Effector CD4-positive, alpha-beta T cell (primary cell): ENCODE measurements around the gene CTBP2.

ENCODE experiments used
- DNase-seq: peaks from one replicate; pipeline ENCODE4 v3.0.0-alpha.2; 2020

The CTBP2 gene

GRCh38 chr10:125034675-125035074 lies 125.7 kb downstream of the CTBP2 start:
- DNase-seq = no peak

- DNase-seq = no peak
These were observed 127.0 kb downstream of the CTBP2 start for GRCh38 chr10:125033146-125033924.

- DNase-seq = no peak
These were observed 127.8 kb downstream of the CTBP2 start for GRCh38 chr10:125032474-125033020.

- no peak for DNase-seq
These were observed 129.7 kb downstream of the CTBP2 start for GRCh38 chr10:125030567-125031197.

- DNase-seq = no peak
These were observed 130.7 kb downstream of the CTBP2 start for GRCh38 chr10:125029584-125030242.

- DNase-seq = no peak
These were observed 132.2 kb downstream of the CTBP2 start for GRCh38 chr10:125027871-125028869.

GRCh38 chr10:125026974-125027735 lies 133.2 kb downstream of the CTBP2 start:
- no peak for DNase-seq

- DNase-seq = no peak
These were observed 134.1 kb downstream of the CTBP2 start for GRCh38 chr10:125026036-125026931.

GRCh38 chr10:125025341-125025740 lies 135.0 kb downstream of the CTBP2 start:
- DNase-seq = no peak

GRCh38 chr10:125024497-125025234 lies 135.7 kb downstream of the CTBP2 start:
- DNase-seq = no peak

GRCh38 chr10:125023862-125024496 lies 136.4 kb downstream of the CTBP2 start:
- no peak for DNase-seq

- DNase-seq = no peak
These were observed 137.1 kb downstream of the CTBP2 start for GRCh38 chr10:125023255-125023654.

- DNase-seq = no peak
These were observed 137.7 kb downstream of the CTBP2 start for GRCh38 chr10:125022671-125023070.

GRCh38 chr10:125021686-125022344 lies 138.5 kb downstream of the CTBP2 start:
- no peak for DNase-seq

- DNase-seq = no peak
These were observed 139.5 kb downstream of the CTBP2 start for GRCh38 chr10:125020871-125021270.

- DNase-seq = no peak
These were observed 140.0 kb downstream of the CTBP2 start for GRCh38 chr10:125020386-125020785.

GRCh38 chr10:125018576-125019143 lies 141.7 kb downstream of the CTBP2 start:
- no peak for DNase-seq
